Measurements from ENCODE around the gene DCTN5. TPM values are rescaled to one million over a fixed set of nuclear protein-coding genes. Genes with fewer than 3 reads are reported as not detected.

Gene DCTN5
- total RNA-seq, 4 donors from 2014 or later, result 14.9 to 58.0 (median 39.2) TPM

- Histone ChIP-seq H3K4me1 (no peaks in the 10 kb centered on the region), H3K36me3 (peaks cover 0 to 85% (median 0%) of the 10 kb centered on the region in 3 donors), H3K4me3 (no peak overlapping the region), H3K27me3 (no peaks in the 10 kb centered on the region), H3K27ac (no peak overlapping the region), H3K9me3 (no peaks in the 10 kb centered on the region)
- TF ChIP-seq POLR2A (IDR thresholded peaks at IDR 0.05), result no peak
- no peak for TF ChIP-seq CTCF (IDR thresholded peaks at IDR 0.05)
- DNase-seq, result no peak
Observed at GRCh38 chr16:23666571-23667354, 25.5 kb downstream of the DCTN5 start.

GRCh38 chr16:23667355-23667659 is 26.0 kb downstream of the DCTN5 start:
- Histone ChIP-seq H3K27me3 (no peaks in the 10 kb centered on the region), H3K36me3 (peaks cover 0 to 82% (median 0%) of the 10 kb centered on the region in 3 donors), H3K4me1 (no peaks in the 10 kb centered on the region), H3K4me3 (no peak overlapping the region), H3K9me3 (no peaks in the 10 kb centered on the region), H3K27ac (no peak overlapping the region)
- DNase-seq, result no peak
- no peak for TF ChIP-seq CTCF (IDR thresholded peaks at IDR 0.05)
- TF ChIP-seq POLR2A (IDR thresholded peaks at IDR 0.05), result no peak

- no peak overlapping the region for H3K27ac ChIP-seq
- TF ChIP-seq CTCF (IDR thresholded peaks at IDR 0.05), result no peak
- TF ChIP-seq POLR2A (IDR thresholded peaks at IDR 0.05), result no peak
- no peaks in the 10 kb centered on the region for H3K4me1 ChIP-seq
- H3K27me3 ChIP-seq, result no peaks in the 10 kb centered on the region
- DNase-seq, result no peak
- peaks cover 0 to 78% (median 0%) of the 10 kb centered on the region in 3 donors for H3K36me3 ChIP-seq
- no peaks in the 10 kb centered on the region for H3K9me3 ChIP-seq
- H3K4me3 ChIP-seq, result no peak overlapping the region
Observed at GRCh38 chr16:23668225-23668624, 27.0 kb downstream of the DCTN5 start.

GRCh38 chr16:23668873-23669272 is 27.6 kb downstream of the DCTN5 start:
- Histone ChIP-seq H3K27ac (no peak overlapping the region), H3K9me3 (no peaks in the 10 kb centered on the region), H3K4me1 (no peaks in the 10 kb centered on the region), H3K36me3 (peaks cover 0 to 71% (median 0%) of the 10 kb centered on the region in 3 donors), H3K4me3 (no peak overlapping the region), H3K27me3 (no peaks in the 10 kb centered on the region)
- TF ChIP-seq POLR2A (IDR thresholded peaks at IDR 0.05) (no peak), CTCF (IDR thresholded peaks at IDR 0.05) (no peak)
- DNase-seq, result no peak

GRCh38 chr16:23670137-23670776 is 29.0 kb downstream of the DCTN5 start:
- no peak overlapping the region for H3K4me3 ChIP-seq
- no peaks in the 10 kb centered on the region for H3K4me1 ChIP-seq
- no peaks in the 10 kb centered on the region for H3K27me3 ChIP-seq
- H3K36me3 ChIP-seq, result peaks cover 0 to 57% (median 0%) of the 10 kb centered on the region in 3 donors
- H3K27ac ChIP-seq, result no peak overlapping the region
- no peaks in the 10 kb centered on the region for H3K9me3 ChIP-seq
- TF ChIP-seq CTCF (IDR thresholded peaks at IDR 0.05) (no peak), POLR2A (IDR thresholded peaks at IDR 0.05) (no peak)
- peak in 1 of 3 donors; percentile 31 for DNase-seq
